K562 (cell line): Measurements from ENCODE around the gene TSPOAP1. TPM values are rescaled to one million over a fixed set of nuclear protein-coding genes. Genes with fewer than 3 reads are reported as not detected.

Experiments
- BCLAF1 ChIP-seq, 2 experiments: fragments of 450-650 bp in 1 of 2; IDR thresholded peaks; 2 replicates each; pipeline ENCODE4 v1.6.1; 2011 to 2017; ENCODE audit warnings: low read depth in 2 of 2, antibody characterized with exemption in 1 of 2, borderline replicate concordance in 1 of 2, low read length in 1 of 2, mild to moderate bottlenecking in 1 of 2, mixed read lengths in 1 of 2; ENCODE audit not compliant: control insufficient read depth in 1 of 2
- CLOCK ChIP-seq: fragments of 250-450 bp; sonication (Bioruptor Pico); IDR thresholded peaks from 2 replicates; pipeline ENCODE4 v1.4.0; 2020; ENCODE audit warnings: mild to moderate bottlenecking, moderate library complexity, borderline replicate concordance
- DDX20 ChIP-seq: fragments of 450-650 bp; IDR thresholded peaks from 2 replicates; pipeline ENCODE4 v1.6.1; 2016; ENCODE audit warnings: missing genetic modification characterization, low read depth, mild to moderate bottlenecking, missing compliant biosample characterization, moderate library complexity
- ETV6 ChIP-seq, 3 experiments: fragments of 150-350 bp in 1 of 3; sonication (generic) in 1 of 3; formaldehyde crosslinking in 1 of 3; IDR thresholded peaks; 2 replicates each; pipeline versions ENCODE4 v1.6.1 to v1.8.0; 2014 to 2022; ENCODE audit warnings: borderline replicate concordance in 2 of 3, low read depth in 2 of 3, antibody characterized with exemption in 1 of 3, low read length in 1 of 3, mild to moderate bottlenecking in 1 of 3, missing genetic modification reagents in 1 of 3
- FOXP1 ChIP-seq: sonication (generic); formaldehyde crosslinking; IDR thresholded peaks from 2 replicates; pipeline ENCODE4 v1.8.0; 2022; ENCODE audit warnings: mild to moderate bottlenecking, missing genetic modification reagents
- MCM3 ChIP-seq: fragments of 450-650 bp; IDR thresholded peaks from 2 replicates; pipeline ENCODE4 v1.6.1; 2016
- MTA2 ChIP-seq: fragments of 450-650 bp; IDR thresholded peaks from 2 replicates; pipeline ENCODE4 v1.6.1; 2016; ENCODE audit warnings: low read depth
- MYNN ChIP-seq, 2 experiments: sonication (generic); formaldehyde crosslinking in 1 of 2; IDR thresholded peaks; 2 replicates each; pipeline versions ENCODE4 v1.5.0 to v1.6.1; 2016 to 2020; ENCODE audit warnings: antibody characterized with exemption in 1 of 2, missing genetic modification reagents in 1 of 2
- PCBP2 ChIP-seq: fragments of 200-400 bp; formaldehyde crosslinking; IDR thresholded peaks from 2 replicates; pipeline ENCODE4 v1.6.1; 2018; ENCODE audit warnings: low read length, low read depth, mild to moderate bottlenecking, moderate library complexity; ENCODE audit not compliant: poor library complexity, severe bottlenecking
- PHB2 ChIP-seq: fragments of 450-650 bp; IDR thresholded peaks from 2 replicates; pipeline ENCODE4 v1.6.1; 2017; ENCODE audit warnings: low read depth
- RFX7 ChIP-seq: fragments of 250-450 bp; sonication (Bioruptor Pico); IDR thresholded peaks from 2 replicates; pipeline ENCODE4 v1.5.1; 2021; ENCODE audit warnings: mild to moderate bottlenecking
- RUNX1 ChIP-seq: sonication (generic); IDR thresholded peaks from 2 replicates; pipeline ENCODE4 v1.6.1; 2016; ENCODE audit warnings: antibody characterized with exemption, low read depth
- ZNF518B ChIP-seq: fragments of 250-450 bp; sonication (Bioruptor Pico); IDR thresholded peaks from 2 replicates; pipeline ENCODE4 v1.5.0; 2021; ENCODE audit warnings: mild to moderate bottlenecking, moderate library complexity
- ZNF57 ChIP-seq: fragments of 450-650 bp; formaldehyde crosslinking; IDR thresholded peaks from 2 replicates; pipeline ENCODE4 v1.4.0; 2020; ENCODE audit warnings: mild to moderate bottlenecking, moderate library complexity
- ZZZ3 ChIP-seq: fragments of 450-650 bp; IDR thresholded peaks from 2 replicates; pipeline ENCODE4 v1.6.1; 2016; ENCODE audit warnings: antibody characterized with exemption, mild to moderate bottlenecking, moderate library complexity
- polyA plus RNA-seq, 8 experiments: library from polyadenylated mRNA; depleted of rRNA in 4 of 8; stranded (reverse) in 5 of 8; unstranded in 3 of 8; fragments of >200 nt; fragmentation: Nextera tagmentation in 2 of 8; fragmentation: Illumina TruSeq in 1 of 8; extraction: Ambion mirVana in 2 of 8; extraction: Trizol in 1 of 8; gene quantifications; 2 replicates each; pipeline versions ENCODE4 v1.2.1 to v1.2.3, GENCODE V29; 2011 to 2014; ENCODE audit warnings: inconsistent platforms in 1 of 8, missing spikeins in 1 of 8
- total RNA-seq, 7 experiments: library from RNA; depleted of rRNA in 6 of 7; stranded (reverse); fragments of >200 nt in 6 of 7; fragmentation: Illumina TruSeq in 2 of 7; extraction: Trizol in 2 of 7; gene quantifications; 2 replicates each; pipeline versions ENCODE4 v1.2.1 to v1.2.3, GENCODE V29; 2011 to 2021; ENCODE audit warnings: low replicate concordance in 1 of 7

Gene TSPOAP1
- total and polyA plus RNA-seq, 9 of the 15 experiments (the other 6 are each of a cell fraction or from before 2014, with no cell fraction given): 0.87 to 3.9 (median 1.8) TPM; not detected in 2

DNA sequence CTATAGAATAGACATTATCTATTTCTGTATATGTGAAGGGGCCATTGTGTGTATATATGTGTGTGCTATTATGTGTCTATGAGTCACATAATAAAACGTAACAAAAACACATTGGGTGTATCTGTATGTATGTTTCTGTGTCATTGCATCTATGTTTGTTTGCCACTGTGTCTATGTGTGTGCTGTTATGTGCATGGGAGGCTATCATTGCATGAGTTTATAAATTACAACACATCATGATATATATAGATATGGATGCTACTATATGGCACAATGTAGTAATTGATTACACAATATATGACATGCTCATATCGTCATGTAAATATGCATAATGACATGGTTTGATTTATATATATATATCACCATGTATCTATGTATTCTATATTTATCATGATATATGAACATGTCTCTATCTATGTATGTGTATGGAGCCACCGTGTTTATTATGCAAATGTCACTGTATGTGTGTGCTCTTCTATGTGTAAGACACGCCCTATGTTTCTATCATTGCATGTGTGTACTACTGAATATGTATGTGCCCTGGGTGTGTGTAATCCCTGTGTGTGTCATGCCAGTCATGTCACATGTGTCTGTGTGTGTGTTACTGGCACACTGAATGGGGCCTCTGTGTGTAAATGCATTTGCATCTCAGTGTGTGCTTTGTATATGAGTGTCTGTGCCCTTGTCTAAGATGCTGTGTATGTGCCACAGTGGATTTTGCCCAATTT lies 1.4 kb upstream of the TSPOAP1 start (continued):
- TF ChIP-seq BCLAF1 (IDR thresholded peaks at IDR 0.05; ENCODE audit: borderline replicate concordance in 1 of 2, control insufficient read depth in 1 of 2, low read depth in 2 of 2, low read length in 1 of 2): peak in 1 of 2 experiments; percentile 34; a peak in 2 of 4 replicates
- TF ChIP-seq PCBP2: no peak
- TF ChIP-seq ETV6 (IDR thresholded peaks at IDR 0.05; ENCODE audit: borderline replicate concordance in 1 of 2, low read depth in 2 of 2, low read length in 1 of 2): 0 out of 4 replicates have a peak, but pooled peaks of 1 of the 2 experiments have one; percentile 13
- TF ChIP-seq ETV6 (CRISPR knock-in tag; IDR thresholded peaks at IDR 0.05; ENCODE audit: borderline replicate concordance): no peak
- TF ChIP-seq MTA2: no peak
- TF ChIP-seq MYNN (IDR thresholded peaks at IDR 0.05): 0 out of 2 replicates have a peak, but pooled peaks have one; percentile 55
- no peak for TF ChIP-seq MYNN (CRISPR knock-in tag; IDR thresholded peaks at IDR 0.05)
- no peak for TF ChIP-seq MCM3
- TF ChIP-seq FOXP1: 0 out of 2 replicates have a peak, but pooled peaks have one; percentile 9
- no peak for TF ChIP-seq ZNF518B (CRISPR knock-in tag)
- TF ChIP-seq ZNF57 (CRISPR knock-in tag): no peak
- no peak for TF ChIP-seq PHB2
- no peak for TF ChIP-seq DDX20
- TF ChIP-seq RFX7 (CRISPR knock-in tag): peak; percentile 85
- TF ChIP-seq RUNX1: no peak
- TF ChIP-seq CLOCK (CRISPR knock-in tag): no peak
- no peak for TF ChIP-seq ZZZ3
